CD4-positive, CD25-positive, alpha-beta regulatory T cell (primary cell): ENCODE results near the gene SGMS1. TPM values are rescaled to one million over a fixed set of nuclear protein-coding genes. Genes with fewer than 3 reads are reported as not detected.

Experiments
- ATAC-seq, 2 donors: fragments of 150-1000 bp; cut with Tn5 transposase; one replicate each; pipeline ENCODE4 v1.10.0; 2021; ENCODE audit warnings: low read depth in 2 of 2, moderate number of reproducible peaks in 2 of 2, moderate library complexity in 1 of 2
- DNase-seq, 3 donors: peaks; one replicate each; pipeline versions ENCODE4 v3.0.0 to v3.0.0-alpha.2; 2012 to 2022; ENCODE audit warnings: mixed read lengths in 1 of 3
- H3K27ac ChIP-seq: one replicate; pipeline ENCODE4 v1.7.0; 2013; ENCODE audit warnings: mild to moderate bottlenecking, low read length; ENCODE audit not compliant: insufficient read depth, poor library complexity, severe bottlenecking
- H3K27me3 ChIP-seq: one replicate; pipeline ENCODE4 v1.7.0; 2013; ENCODE audit warnings: low read length; ENCODE audit not compliant: control insufficient read depth, insufficient read depth
- H3K36me3 ChIP-seq: one replicate; pipeline ENCODE4 v1.7.0; 2013; ENCODE audit warnings: mild to moderate bottlenecking, low read length, moderate library complexity; ENCODE audit not compliant: control insufficient read depth, insufficient read depth
- H3K4me1 ChIP-seq: 2 replicates; pipeline ENCODE4 v1.7.0; 2013; ENCODE audit warnings: mild to moderate bottlenecking, low read length; ENCODE audit not compliant: insufficient read depth, control insufficient read depth, poor library complexity, severe bottlenecking
- H3K4me3 ChIP-seq: one replicate; pipeline ENCODE4 v1.7.0; 2013; ENCODE audit warnings: low read depth, mild to moderate bottlenecking, low read length, moderate library complexity
- H3K9me3 ChIP-seq, 2 experiments: 1 replicate in 1 of 2; 2 replicates in 1 of 2; pipeline ENCODE4 v1.7.0; 2013; ENCODE audit warnings: low read length in 2 of 2, mild to moderate bottlenecking in 1 of 2, moderate library complexity in 1 of 2; ENCODE audit not compliant: control insufficient read depth in 2 of 2
- H3K27ac Mint-ChIP-seq, 3 donors: one replicate each; pipeline ENCODE4 v1.8.0; 2020 to 2022; ENCODE audit warnings: mild to moderate bottlenecking in 3 of 3, mixed read lengths in 3 of 3, moderate library complexity in 2 of 3
- H3K27me3 Mint-ChIP-seq: one replicate; pipeline ENCODE4 v1.8.0; 2022; ENCODE audit warnings: mild to moderate bottlenecking, mixed read lengths
- H3K36me3 Mint-ChIP-seq: one replicate; pipeline ENCODE4 v1.8.0; 2020; ENCODE audit warnings: mixed read lengths
- H3K4me1 Mint-ChIP-seq, 4 donors: one replicate each; pipeline ENCODE4 v1.8.0; 2020 to 2022; ENCODE audit warnings: mixed read lengths in 4 of 4, mild to moderate bottlenecking in 1 of 4
- H3K4me3 Mint-ChIP-seq, 4 donors: one replicate each; pipeline ENCODE4 v1.8.0; 2020 to 2022; ENCODE audit warnings: mild to moderate bottlenecking in 4 of 4, mixed read lengths in 4 of 4, moderate library complexity in 3 of 4
- H3K9me3 Mint-ChIP-seq, 7 donors: one replicate each; pipeline ENCODE4 v1.8.0; 2020 to 2022; ENCODE audit warnings: mixed read lengths in 7 of 7, mild to moderate bottlenecking in 3 of 7, moderate library complexity in 2 of 7
- polyA plus RNA-seq, 4 donors: library from polyadenylated mRNA; unstranded; fragments of 300-500 nt; fragmentation: Illumina TruSeq; gene quantifications; one replicate each; pipeline ENCODE4 v1.2.3, GENCODE V29; 2021
- total RNA-seq: library from RNA; stranded (reverse); gene quantifications from one replicate; pipeline ENCODE4 v1.2.3, GENCODE V29; 2022

SGMS1 gene
- total and polyA plus RNA-seq, 5 donors from 2014 or later = 25.7 to 241 (median 33.0) TPM

DNA sequence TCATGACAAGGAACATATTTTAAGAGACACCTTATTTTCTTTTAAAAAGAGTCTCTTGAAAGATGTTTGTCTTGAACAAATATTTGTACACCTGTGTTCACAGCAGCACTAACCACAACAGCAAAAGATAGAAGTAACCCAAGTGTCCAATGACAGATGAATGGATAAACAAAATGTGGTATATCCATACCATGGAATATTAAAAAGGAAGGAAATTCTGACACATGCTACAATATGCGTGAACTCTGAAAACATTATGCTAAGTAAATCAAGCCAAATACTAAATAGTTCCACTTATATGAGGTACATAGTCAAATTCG, 17.8 kb downstream of the SGMS1 start:
- no peaks in the 10 kb centered on the region for H3K27me3 ChIP-seq
- peaks cover 47 to 88% (median 72%) of the 10 kb centered on the region in 4 donors for H3K4me1 Mint-ChIP-seq
- DNase-seq (no peak), ATAC-seq (no peak)
- H3K27ac Mint-ChIP-seq = peak overlapping the region in 1 of 3 donors; percentile 63
- H3K4me1 ChIP-seq = peaks cover 43% of the 10 kb centered on the region
- H3K27me3 Mint-ChIP-seq = no peaks in the 10 kb centered on the region
- no peak overlapping the region for H3K27ac ChIP-seq
- no peaks in the 10 kb centered on the region for H3K9me3 ChIP-seq
- H3K4me3 Mint-ChIP-seq = peak overlapping the region in 3 of 4 donors; percentile 21 to 72 (median 59)
- no peaks in the 10 kb centered on the region for H3K9me3 Mint-ChIP-seq
- H3K36me3 Mint-ChIP-seq = peaks cover 6% of the 10 kb centered on the region
- H3K36me3 ChIP-seq = no peaks in the 10 kb centered on the region
- peak overlapping the region; percentile 9 for H3K4me3 ChIP-seq

DNA sequence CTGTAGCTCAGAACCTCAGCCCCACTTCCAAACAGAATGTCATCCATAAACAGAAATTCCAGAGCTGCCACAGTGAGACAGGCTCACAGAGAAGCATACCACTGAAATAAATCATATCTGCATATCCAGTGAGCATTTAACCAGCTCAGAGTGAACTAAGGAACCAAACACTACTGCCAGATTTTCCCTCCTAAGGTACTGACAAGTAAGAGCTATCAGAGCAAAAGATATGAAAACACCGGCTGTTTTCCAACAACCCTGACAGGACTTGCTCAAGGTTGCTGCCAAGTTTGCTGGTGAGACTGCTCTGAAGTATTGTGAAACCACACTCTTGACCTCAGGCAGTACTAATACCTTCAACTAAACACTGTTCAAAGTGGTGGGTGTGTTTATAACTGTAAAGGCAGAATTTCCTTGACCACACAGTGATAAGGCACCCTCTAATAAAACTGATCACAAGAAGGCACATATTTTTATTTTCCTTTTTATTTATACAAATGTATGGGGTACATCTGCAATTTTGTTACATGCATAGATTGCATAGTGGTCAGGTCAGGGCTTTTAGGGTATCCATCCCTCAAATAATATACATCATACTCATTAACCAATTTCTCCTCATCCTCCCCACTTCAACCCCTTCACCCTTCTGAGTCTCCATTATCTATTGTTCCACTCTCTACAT, 18.3 kb downstream of the SGMS1 start:
- peak overlapping the region; percentile 63 for H3K27ac ChIP-seq
- no peak for DNase-seq
- no peaks in the 10 kb centered on the region for H3K9me3 ChIP-seq
- H3K36me3 ChIP-seq = no peaks in the 10 kb centered on the region
- H3K4me3 ChIP-seq = peak overlapping the region; percentile 71
- Mint-ChIP-seq H3K27ac (peak overlapping the region; percentile 45 to 93 (median 87)), H3K4me3 (peak overlapping the region; percentile 20 to 72 (median 66)), H3K9me3 (no peaks in the 10 kb centered on the region), H3K4me1 (peaks cover 52 to 88% (median 75%) of the 10 kb centered on the region in 4 donors), H3K27me3 (no peaks in the 10 kb centered on the region), H3K36me3 (peaks cover 4% of the 10 kb centered on the region)
- H3K27me3 ChIP-seq = no peaks in the 10 kb centered on the region
- no peak for ATAC-seq
- H3K4me1 ChIP-seq = peaks cover 48% of the 10 kb centered on the region

- H3K9me3 Mint-ChIP-seq = no peaks in the 10 kb centered on the region
- no peaks in the 10 kb centered on the region for H3K27me3 ChIP-seq
- H3K27ac ChIP-seq = peak overlapping the region; percentile 63
- no peaks in the 10 kb centered on the region for H3K27me3 Mint-ChIP-seq
- peak overlapping the region; percentile 71 for H3K4me3 ChIP-seq
- peaks cover 52% of the 10 kb centered on the region for H3K4me1 ChIP-seq
- DNase-seq (peak in 1 of 3 donors; percentile 25), ATAC-seq (peak; percentile 51 to 55)
- peaks cover 55 to 89% (median 74%) of the 10 kb centered on the region in 4 donors for H3K4me1 Mint-ChIP-seq
- H3K36me3 Mint-ChIP-seq = peaks cover 4% of the 10 kb centered on the region
- H3K9me3 ChIP-seq = no peaks in the 10 kb centered on the region
- no peaks in the 10 kb centered on the region for H3K36me3 ChIP-seq
- H3K27ac Mint-ChIP-seq = peak overlapping the region; percentile 45 to 93 (median 87)
- H3K4me3 Mint-ChIP-seq = peak overlapping the region; percentile 20 to 72 (median 66)
Measured at GRCh38 chr10:50604809-50605208, 18.9 kb downstream of the SGMS1 start.

DNA sequence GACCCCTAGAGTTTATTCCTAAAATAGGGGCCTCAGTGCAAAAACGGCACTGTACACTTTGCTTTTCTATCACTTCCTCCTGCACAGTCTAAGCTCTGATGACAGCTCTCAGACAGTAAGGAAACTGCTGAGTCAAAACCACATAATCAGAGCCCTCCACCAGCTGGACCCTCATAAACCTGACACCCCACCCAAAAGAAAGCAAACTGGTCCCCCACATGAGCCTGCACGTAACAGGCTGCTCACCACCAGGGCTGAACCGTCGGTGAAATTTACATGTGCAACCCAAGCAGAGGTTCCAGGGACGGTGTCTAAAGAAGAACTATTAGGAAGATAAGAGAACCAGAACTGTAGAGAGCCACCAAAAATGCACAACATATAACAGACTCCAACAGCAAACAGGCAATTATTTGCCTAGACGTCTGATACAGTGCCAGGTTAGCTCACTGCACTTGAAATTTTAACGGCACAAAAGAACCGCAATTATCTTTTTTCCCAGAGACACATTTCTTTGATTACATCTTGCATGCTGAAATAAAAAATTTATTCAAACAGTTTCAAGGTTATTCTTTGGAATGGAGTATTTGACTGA, 19.6 kb downstream of the SGMS1 start:
- Mint-ChIP-seq H3K4me1 (peaks cover 55 to 86% (median 72%) of the 10 kb centered on the region in 4 donors), H3K27me3 (no peaks in the 10 kb centered on the region), H3K36me3 (peaks cover 4% of the 10 kb centered on the region), H3K9me3 (no peaks in the 10 kb centered on the region), H3K27ac (peak overlapping the region; percentile 45 to 91 (median 87)), H3K4me3 (peak overlapping the region; percentile 20 to 72 (median 66))
- Histone ChIP-seq H3K9me3 (no peaks in the 10 kb centered on the region), H3K4me1 (peaks cover 52% of the 10 kb centered on the region), H3K27me3 (no peaks in the 10 kb centered on the region), H3K27ac (peak overlapping the region; percentile 63), H3K36me3 (no peaks in the 10 kb centered on the region), H3K4me3 (peak overlapping the region; percentile 71)
- DNase-seq (no peak), ATAC-seq (peak; percentile 52 to 65)

DNA sequence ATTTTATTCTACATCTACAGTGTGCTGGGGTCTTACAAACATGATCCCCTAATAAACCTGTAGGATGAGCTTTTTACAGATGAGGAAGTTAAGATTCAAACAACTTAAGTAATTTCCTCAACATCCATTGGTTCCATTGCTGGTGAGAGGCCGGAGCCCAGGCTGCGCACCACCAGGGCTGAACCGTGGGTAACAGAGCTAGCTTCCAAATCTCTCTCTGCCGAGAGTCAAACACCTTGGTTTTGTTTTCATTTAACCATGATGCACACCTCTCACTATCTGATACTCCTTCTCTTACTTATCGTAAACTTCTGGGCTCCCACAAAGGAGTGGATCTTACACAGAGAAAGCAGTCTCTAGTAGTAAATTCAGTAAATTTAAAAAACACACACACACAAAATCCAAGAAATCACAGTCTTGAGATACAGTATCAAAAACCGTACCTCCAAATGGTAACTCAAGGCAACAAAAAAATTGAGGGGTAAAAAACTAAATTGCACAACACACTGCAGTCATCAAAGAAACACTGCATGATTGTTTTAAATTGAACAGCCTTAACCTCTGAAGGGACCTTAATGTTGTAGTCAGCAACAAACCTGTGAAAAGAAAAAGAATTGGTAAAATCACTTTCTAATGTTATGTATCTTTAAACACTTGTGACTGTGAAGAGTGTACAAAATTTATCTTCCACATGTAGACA, 20.5 kb downstream of the SGMS1 start:
- no peak for ATAC-seq
- Histone ChIP-seq H3K36me3 (no peaks in the 10 kb centered on the region), H3K27me3 (no peaks in the 10 kb centered on the region), H3K4me1 (peaks cover 52% of the 10 kb centered on the region), H3K9me3 (no peaks in the 10 kb centered on the region), H3K4me3 (peak overlapping the region; percentile 71), H3K27ac (peak overlapping the region; percentile 44)
- no peaks in the 10 kb centered on the region for H3K9me3 Mint-ChIP-seq
- H3K4me1 Mint-ChIP-seq = peaks cover 55 to 85% (median 72%) of the 10 kb centered on the region in 4 donors
- H3K4me3 Mint-ChIP-seq = peak overlapping the region in 3 of 4 donors; percentile 10 to 19 (median 17)
- peaks cover 10% of the 10 kb centered on the region for H3K36me3 Mint-ChIP-seq
- H3K27ac Mint-ChIP-seq = peak overlapping the region in 2 of 3 donors; percentile 45 to 53
- DNase-seq = no peak
- H3K27me3 Mint-ChIP-seq = no peaks in the 10 kb centered on the region

DNA sequence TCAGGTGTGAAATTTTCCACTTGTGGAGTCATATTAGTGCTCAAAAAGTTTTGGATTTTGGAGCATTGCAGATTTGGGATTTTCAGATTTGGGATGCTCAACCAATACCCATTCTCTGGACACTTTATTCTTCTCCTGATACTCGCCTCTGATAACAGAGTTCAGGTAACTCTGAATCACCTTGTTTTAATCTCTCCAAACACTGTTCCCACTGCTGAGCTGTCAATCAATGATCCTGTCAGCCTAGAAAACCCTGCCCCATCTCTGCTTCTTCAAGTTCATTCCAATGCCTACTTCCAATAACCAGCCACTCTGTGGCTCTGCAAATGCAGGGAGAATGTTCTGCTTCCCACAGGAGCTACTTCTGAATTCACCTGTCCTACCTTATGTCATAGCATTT, 21.8 kb downstream of the SGMS1 start:
- H3K4me3 Mint-ChIP-seq = peak overlapping the region in 2 of 4 donors; percentile 33 to 49
- Histone ChIP-seq H3K36me3 (no peaks in the 10 kb centered on the region), H3K9me3 (no peaks in the 10 kb centered on the region), H3K4me3 (no peak overlapping the region), H3K27me3 (no peaks in the 10 kb centered on the region), H3K4me1 (peaks cover 46% of the 10 kb centered on the region), H3K27ac (no peak overlapping the region)
- H3K9me3 Mint-ChIP-seq = no peaks in the 10 kb centered on the region
- H3K27ac Mint-ChIP-seq = peak overlapping the region in 2 of 3 donors; percentile 32 to 50
- no peak for ATAC-seq
- no peaks in the 10 kb centered on the region for H3K27me3 Mint-ChIP-seq
- peaks cover 50 to 79% (median 64%) of the 10 kb centered on the region in 4 donors for H3K4me1 Mint-ChIP-seq
- peaks cover 10% of the 10 kb centered on the region for H3K36me3 Mint-ChIP-seq
- DNase-seq = no peak

- H3K27ac ChIP-seq = no peak overlapping the region
- ATAC-seq = no peak
- no peaks in the 10 kb centered on the region for H3K27me3 Mint-ChIP-seq
- H3K4me3 Mint-ChIP-seq = peak overlapping the region in 2 of 4 donors; percentile 3 to 20
- no peaks in the 10 kb centered on the region for H3K9me3 ChIP-seq
- peak overlapping the region; percentile 2 to 62 (median 16) for H3K27ac Mint-ChIP-seq
- no peaks in the 10 kb centered on the region for H3K27me3 ChIP-seq
- H3K4me3 ChIP-seq = no peak overlapping the region
- DNase-seq = no peak
- peaks cover 40% of the 10 kb centered on the region for H3K4me1 ChIP-seq
- peaks cover 55 to 77% (median 62%) of the 10 kb centered on the region in 4 donors for H3K4me1 Mint-ChIP-seq
- no peaks in the 10 kb centered on the region for H3K9me3 Mint-ChIP-seq
- H3K36me3 ChIP-seq = no peaks in the 10 kb centered on the region
- peaks cover 8% of the 10 kb centered on the region for H3K36me3 Mint-ChIP-seq
Measured at GRCh38 chr10:50600831-50601477, 22.8 kb downstream of the SGMS1 start.
